ENCODE measurements around the gene NET1. TPM values are rescaled to one million over a fixed set of nuclear protein-coding genes. Genes with fewer than 3 reads are reported as not detected.
"Not testable (repeated sequence)": the region's sequence is repeated elsewhere in the genome, so short reads cannot be mapped to it uniquely, and the experiment has no call there.

NET1 gene
- 133 TPM for total RNA-seq

GRCh38 chr10:5412277-5412941 lies at the start of gene NET1:
Gene NET1 (plus strand): TSS chr10:5412557. CDS start chr10:5412693, 136 bp downstream.
- DNase-seq (ENCODE audit: low spot score), result peak; percentile 88

- DNase-seq (ENCODE audit: low spot score), result no peak
Measured at GRCh38 chr10:5362873-5363272, 49.5 kb upstream of the NET1 start.

- DNase-seq (ENCODE audit: low spot score), result no peak
Measured at GRCh38 chr10:5364374-5364773, 48.0 kb upstream of the NET1 start.

GRCh38 chr10:5364890-5365338 lies 47.4 kb upstream of the NET1 start, which contains the start of gene UCN3:
Gene UCN3 (plus strand): TSS chr10:5364966. CDS start chr10:5373721, 8,755 bp downstream.
- no peak for DNase-seq (ENCODE audit: low spot score)

GRCh38 chr10:5365928-5366327 lies 46.4 kb upstream of the NET1 start:
- DNase-seq (ENCODE audit: low spot score), result no peak

GRCh38 chr10:5369362-5370158 lies 42.8 kb upstream of the NET1 start:
- DNase-seq (ENCODE audit: low spot score), result no peak

- no peak for DNase-seq (ENCODE audit: low spot score)
Measured at GRCh38 chr10:5370493-5371352, 41.6 kb upstream of the NET1 start.

GRCh38 chr10:5373307-5373706 lies 39.0 kb upstream of the NET1 start:
- no peak for DNase-seq (ENCODE audit: low spot score)

- DNase-seq (ENCODE audit: low spot score), result no peak
Measured at GRCh38 chr10:5373891-5374611, 38.3 kb upstream of the NET1 start.

- no peak for DNase-seq (ENCODE audit: low spot score)
Measured at GRCh38 chr10:5376450-5376849, 35.9 kb upstream of the NET1 start.

- DNase-seq (ENCODE audit: low spot score), result not testable (repeated sequence)
Measured at GRCh38 chr10:5379202-5379601, 33.2 kb upstream of the NET1 start.

GRCh38 chr10:5380395-5380794 lies 32.0 kb upstream of the NET1 start:
- not testable (repeated sequence) for DNase-seq (ENCODE audit: low spot score)

- DNase-seq (ENCODE audit: low spot score), result no peak
Measured at GRCh38 chr10:5381187-5381586, 31.2 kb upstream of the NET1 start.

GRCh38 chr10:5385224-5385623 lies 27.1 kb upstream of the NET1 start:
- DNase-seq (ENCODE audit: low spot score), result no peak

GRCh38 chr10:5387169-5387568 lies 25.2 kb upstream of the NET1 start:
- DNase-seq (ENCODE audit: low spot score), result no peak

- no peak for DNase-seq (ENCODE audit: low spot score)
Measured at GRCh38 chr10:5390607-5391205, 21.7 kb upstream of the NET1 start.

GRCh38 chr10:5391790-5392189 lies 20.6 kb upstream of the NET1 start:
- no peak for DNase-seq (ENCODE audit: low spot score)

- DNase-seq (ENCODE audit: low spot score), result no peak
Measured at GRCh38 chr10:5393529-5393928, 18.8 kb upstream of the NET1 start.

- DNase-seq (ENCODE audit: low spot score), result no peak
Measured at GRCh38 chr10:5395168-5395567, 17.2 kb upstream of the NET1 start.

GRCh38 chr10:5396556-5397300 lies 15.6 kb upstream of the NET1 start:
- no peak for DNase-seq (ENCODE audit: low spot score)
